Cardiac fibroblast (primary cell): ENCODE measurements around the gene PPP1R1B.
A peak's percentile ranks its signal among the peaks of the same experiment; 100 is the strongest.

Source experiments
- DNase-seq, 2 donors: peaks; one replicate each; pipeline versions ENCODE4 v3.0.0 to v3.0.0-alpha.2; 2010; ENCODE audit warnings: low read depth in 2 of 2
- H3K4me3 ChIP-seq, 2 donors: replicated peaks in 1 of 2; 1 replicate in 1 of 2; 2 replicates in 1 of 2; pipeline ENCODE4 v1.5.1; 2011; ENCODE audit warnings: low read depth in 2 of 2, low read length in 2 of 2, mild to moderate bottlenecking in 2 of 2, moderate library complexity in 1 of 2
- TF ChIP-seq, protein P1 (sequence below): IDR thresholded peaks from one replicate; pipeline ENCODE4 v1.5.1; 2011; ENCODE audit warnings: low read depth, mild to moderate bottlenecking, low read length, inconsistent platforms

PPP1R1B gene

DNA sequence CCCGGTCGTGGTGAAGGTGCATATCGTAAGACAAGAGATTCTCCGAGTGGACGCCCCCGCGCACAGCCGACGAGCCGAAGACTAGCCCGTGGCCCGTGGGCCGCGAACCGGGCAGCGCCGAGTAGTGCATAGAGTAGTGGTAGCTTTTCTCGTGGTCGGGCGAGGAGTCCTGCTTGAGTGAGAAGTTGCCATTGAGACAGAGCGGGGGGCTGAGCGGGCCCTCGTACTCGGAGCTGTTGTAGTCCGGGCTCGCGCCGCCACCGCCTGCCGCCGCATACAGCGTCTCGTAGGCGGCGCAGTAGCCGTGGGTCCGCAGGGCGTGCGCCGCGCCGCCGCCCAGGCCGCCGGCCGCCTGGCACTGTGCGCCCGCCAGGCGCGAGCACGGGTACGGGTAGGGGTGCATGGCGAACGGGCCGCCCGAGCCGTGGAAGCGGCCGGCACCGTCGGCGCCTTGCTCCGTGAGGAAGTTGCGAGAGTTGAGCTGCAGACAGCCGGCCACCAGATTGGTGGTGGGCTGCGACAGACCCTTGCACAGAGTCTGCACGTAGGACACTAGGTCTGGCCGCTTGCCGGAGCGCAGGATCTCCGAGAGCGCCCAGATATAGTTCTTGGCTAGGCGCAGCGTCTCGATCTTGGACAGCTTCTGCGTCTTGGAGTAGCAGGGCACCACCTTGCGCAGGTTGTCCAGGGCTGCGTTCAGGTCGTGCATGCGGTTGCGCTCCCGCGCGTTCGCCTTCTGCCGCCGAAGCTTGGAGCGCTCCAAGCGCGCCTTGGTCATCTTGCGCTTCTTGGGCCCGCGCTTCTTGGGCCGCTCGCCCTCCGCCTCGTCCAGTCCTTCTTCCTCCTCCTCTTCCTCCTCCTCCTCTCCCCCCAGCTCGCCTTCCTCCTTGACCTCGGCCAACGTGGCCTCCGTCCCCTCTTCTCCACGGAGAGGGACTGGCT lies 21.0 kb upstream of the PPP1R1B start:
- H3K4me3 ChIP-seq = no peak overlapping the region
- DNase-seq = peak in 1 of 2 donors; percentile 36
- TF ChIP-seq, protein P1, sequence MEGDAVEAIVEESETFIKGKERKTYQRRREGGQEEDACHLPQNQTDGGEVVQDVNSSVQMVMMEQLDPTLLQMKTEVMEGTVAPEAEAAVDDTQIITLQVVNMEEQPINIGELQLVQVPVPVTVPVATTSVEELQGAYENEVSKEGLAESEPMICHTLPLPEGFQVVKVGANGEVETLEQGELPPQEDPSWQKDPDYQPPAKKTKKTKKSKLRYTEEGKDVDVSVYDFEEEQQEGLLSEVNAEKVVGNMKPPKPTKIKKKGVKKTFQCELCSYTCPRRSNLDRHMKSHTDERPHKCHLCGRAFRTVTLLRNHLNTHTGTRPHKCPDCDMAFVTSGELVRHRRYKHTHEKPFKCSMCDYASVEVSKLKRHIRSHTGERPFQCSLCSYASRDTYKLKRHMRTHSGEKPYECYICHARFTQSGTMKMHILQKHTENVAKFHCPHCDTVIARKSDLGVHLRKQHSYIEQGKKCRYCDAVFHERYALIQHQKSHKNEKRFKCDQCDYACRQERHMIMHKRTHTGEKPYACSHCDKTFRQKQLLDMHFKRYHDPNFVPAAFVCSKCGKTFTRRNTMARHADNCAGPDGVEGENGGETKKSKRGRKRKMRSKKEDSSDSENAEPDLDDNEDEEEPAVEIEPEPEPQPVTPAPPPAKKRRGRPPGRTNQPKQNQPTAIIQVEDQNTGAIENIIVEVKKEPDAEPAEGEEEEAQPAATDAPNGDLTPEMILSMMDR = no peak

DNA sequence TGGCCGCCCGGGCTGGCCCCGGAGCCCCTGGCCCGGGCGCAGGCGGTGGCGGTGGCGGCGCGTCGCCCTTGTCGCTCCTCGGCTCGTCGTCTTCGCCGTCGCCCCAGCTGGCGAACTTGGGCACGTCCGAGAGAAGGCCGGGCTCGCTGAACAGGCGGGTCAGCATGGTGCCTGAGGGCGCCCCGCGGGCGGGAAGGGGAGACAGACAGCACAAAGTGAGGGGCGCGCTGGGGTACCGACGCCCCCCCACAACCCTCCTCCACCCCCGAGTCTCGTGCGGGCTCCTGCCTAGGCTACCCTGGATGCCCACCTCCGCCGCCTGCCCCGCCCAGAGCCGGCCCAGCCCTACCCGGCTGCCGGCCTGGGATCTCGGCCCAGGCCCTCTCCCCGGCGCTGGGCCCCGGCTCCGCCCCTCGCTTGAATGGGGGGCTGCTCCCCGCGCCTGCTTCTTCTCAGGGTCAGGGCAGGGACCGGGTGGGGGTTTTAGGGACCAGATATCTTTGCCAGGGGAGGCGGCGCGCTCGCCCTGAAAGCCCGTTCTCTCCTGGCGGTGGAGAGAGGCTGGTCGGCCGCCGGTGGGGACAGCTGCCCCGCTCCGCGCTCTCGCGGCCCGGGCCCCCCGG lies 20.2 kb upstream of the PPP1R1B start:
- DNase-seq = no peak
- H3K4me3 ChIP-seq = no peak overlapping the region
- TF ChIP-seq, protein P1 = no peak

DNA sequence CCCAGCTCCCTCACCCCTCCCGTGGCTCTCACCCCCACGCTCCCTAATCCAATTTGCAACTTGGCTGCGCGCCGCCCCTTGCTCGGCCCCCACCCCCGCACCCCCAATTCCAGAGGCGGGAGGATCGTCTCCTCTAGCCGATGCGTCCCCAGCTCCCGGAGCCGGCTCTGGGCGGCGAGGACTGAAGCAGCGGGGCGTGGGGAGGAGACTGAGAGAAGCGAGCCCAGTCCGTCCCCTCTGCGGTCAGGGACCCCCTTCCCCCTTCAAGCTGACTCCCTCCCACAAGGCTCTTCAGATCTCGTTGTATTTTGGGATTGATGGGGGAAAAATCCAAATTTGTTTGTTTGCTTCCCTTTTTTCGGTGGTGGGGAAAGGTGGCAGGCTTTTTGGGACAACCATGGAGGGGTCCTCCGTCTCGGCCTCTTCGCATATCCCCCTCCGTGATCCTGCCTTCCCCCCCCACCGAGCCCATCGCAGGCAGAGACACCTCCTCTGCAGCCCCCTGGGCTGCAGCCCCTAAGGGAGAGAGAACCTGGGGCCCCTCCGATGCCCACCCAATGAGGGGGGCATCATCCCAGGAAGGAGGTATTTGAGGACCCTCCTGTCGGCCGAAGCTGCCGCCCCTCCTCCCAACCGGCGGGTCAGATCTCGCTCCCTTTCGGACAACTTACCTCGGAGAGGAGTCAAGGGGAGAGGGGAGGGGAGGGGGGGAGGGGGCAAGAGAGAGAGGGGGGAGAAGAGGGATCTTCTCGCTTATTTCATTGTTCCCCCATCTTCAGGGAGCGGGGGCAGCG lies 19.5 kb upstream of the PPP1R1B start:
- TF ChIP-seq, protein P1 = no peak
- DNase-seq = no peak
- no peak overlapping the region for H3K4me3 ChIP-seq

DNA sequence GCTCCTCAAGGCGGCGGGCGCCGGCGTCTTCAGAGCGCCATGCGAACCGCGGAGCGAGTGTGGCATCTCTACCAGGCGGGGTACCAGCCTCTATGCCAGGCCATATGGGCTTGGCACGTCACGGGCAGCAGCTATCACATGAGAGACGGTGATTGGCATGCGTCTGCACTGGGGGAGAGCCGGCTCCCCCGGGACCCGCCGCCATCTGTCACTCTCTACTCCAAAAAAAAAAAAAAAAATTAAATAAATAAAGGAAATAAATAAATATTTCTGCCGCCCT lies 19.0 kb upstream of the PPP1R1B start, which contains the start of gene NEUROD2:
Gene NEUROD2, minus strand, starts transcription at position 70 of the 280 bp plus-strand sequence. CDS start 1,321 bp downstream, outside the sequence.
- no peak within 1 kb of the TSS for H3K4me3 ChIP-seq
- no peak for DNase-seq
- TF ChIP-seq, protein P1 = no peak

DNA sequence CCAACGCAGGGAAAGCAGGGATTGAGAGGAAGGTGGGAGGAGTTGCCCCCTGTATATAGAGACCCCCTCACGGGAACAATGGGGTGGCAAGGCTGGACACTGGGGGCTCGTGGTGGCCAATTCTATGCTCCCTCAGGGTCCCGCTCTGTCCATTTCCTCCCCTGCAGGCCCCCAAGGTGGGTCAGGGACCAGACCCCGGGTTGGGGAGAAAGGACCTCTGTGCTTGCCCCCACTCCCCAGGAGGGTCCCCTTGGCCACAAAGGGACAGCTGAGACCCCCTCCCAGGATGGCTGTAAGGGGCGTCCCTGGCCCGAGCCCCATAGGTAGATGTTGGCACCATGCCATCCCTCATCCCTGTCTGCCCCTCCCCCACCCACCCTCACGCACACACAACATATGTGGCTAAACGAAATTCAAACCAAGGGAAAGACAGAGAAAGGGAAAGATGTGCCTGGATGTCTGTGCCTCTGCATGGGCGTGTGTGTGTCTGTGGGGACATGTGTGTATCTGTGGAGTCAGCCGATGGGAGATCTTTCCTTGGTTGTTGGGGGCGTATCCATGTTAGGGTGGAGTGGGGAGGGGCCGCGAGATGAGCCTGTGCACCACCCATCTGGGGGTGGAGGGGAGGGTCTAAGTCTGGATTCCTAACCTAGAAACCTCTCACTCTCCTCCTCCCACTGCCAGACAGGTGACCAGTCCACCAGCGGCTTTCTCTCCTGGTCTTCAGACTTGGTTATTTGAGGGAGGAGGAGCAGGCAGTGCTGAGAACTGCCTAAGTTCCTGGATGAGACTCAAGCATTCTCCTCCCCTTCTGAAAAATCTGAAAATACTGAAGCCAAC lies 18.4 kb upstream of the PPP1R1B start:
- H3K4me3 ChIP-seq = no peak overlapping the region
- DNase-seq = no peak
- TF ChIP-seq, protein P1 = no peak
